ENCODE measurements around the gene FOXL1.

The FOXL1 gene

GRCh38 chr16:86570558-86571529, 7.5 kb upstream of the FOXL1 start:
- ChIA-PET CTCF (interaction anchor here (0.6 to 1.1 kb wide), 4 partner anchors 227 to 507 kb away, joined by 3 to 7 read pairs (median 4); no protein-coding TSS in a partner anchor), POLR2A (no interaction called here)
- Histone ChIP-seq H3K36me3 (ENCODE audit: control insufficient read depth in 2 of 2, insufficient read depth in 1 of 2, low read length in 2 of 2) (no peaks in the 10 kb centered on the region), H3K4me1 (ENCODE audit: control insufficient read depth, insufficient read depth, low read length) (no peaks in the 10 kb centered on the region), H3K4me3 (ENCODE audit: low read depth, low read length) (no peak overlapping the region), H3K9me3 (ENCODE audit: control insufficient read depth, insufficient read depth, low read depth, low read length) (no peaks in the 10 kb centered on the region), H3K27ac (ENCODE audit: extremely low read depth, low read depth, low read length) (no peak overlapping the region)
- no peak for TF ChIP-seq ZIC2 (tag by site-specific recombination; IDR thresholded peaks at IDR 0.05)
- TF ChIP-seq ZNF747 (tag by site-specific recombination; IDR thresholded peaks at IDR 0.05) = no peak
- TF ChIP-seq ZNF366 (tag by site-specific recombination; conservative IDR thresholded peaks at IDR 0.05) = no peak
- TF ChIP-seq ZNF548 (tag by site-specific recombination; IDR thresholded peaks at IDR 0.05) = no peak
- TF ChIP-seq ZNF626 (tag by site-specific recombination; IDR thresholded peaks at IDR 0.05) = no peak
- no peak for TF ChIP-seq ZNF202 (tag by site-specific recombination; IDR thresholded peaks at IDR 0.05; ENCODE audit: borderline replicate concordance)
- TF ChIP-seq, protein P1, sequence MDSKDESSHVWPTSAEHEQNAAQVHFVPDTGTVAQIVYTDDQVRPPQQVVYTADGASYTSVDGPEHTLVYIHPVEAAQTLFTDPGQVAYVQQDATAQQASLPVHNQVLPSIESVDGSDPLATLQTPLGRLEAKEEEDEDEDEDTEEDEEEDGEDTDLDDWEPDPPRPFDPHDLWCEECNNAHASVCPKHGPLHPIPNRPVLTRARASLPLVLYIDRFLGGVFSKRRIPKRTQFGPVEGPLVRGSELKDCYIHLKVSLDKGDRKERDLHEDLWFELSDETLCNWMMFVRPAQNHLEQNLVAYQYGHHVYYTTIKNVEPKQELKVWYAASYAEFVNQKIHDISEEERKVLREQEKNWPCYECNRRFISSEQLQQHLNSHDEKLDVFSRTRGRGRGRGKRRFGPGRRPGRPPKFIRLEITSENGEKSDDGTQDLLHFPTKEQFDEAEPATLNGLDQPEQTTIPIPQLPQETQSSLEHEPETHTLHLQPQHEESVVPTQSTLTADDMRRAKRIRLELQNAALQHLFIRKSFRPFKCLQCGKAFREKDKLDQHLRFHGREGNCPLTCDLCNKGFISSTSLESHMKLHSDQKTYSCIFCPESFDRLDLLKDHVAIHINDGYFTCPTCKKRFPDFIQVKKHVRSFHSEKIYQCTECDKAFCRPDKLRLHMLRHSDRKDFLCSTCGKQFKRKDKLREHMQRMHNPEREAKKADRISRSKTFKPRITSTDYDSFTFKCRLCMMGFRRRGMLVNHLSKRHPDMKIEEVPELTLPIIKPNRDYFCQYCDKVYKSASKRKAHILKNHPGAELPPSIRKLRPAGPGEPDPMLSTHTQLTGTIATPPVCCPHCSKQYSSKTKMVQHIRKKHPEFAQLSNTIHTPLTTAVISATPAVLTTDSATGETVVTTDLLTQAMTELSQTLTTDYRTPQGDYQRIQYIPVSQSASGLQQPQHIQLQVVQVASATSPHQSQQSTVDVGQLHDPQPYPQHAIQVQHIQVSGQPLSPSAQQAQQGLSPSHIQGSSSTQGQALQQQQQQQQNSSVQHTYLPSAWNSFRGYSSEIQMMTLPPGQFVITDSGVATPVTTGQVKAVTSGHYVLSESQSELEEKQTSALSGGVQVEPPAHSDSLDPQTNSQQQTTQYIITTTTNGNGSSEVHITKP (tag by site-specific recombination; IDR thresholded peaks at IDR 0.05) = no peak
- TF ChIP-seq, protein P2, sequence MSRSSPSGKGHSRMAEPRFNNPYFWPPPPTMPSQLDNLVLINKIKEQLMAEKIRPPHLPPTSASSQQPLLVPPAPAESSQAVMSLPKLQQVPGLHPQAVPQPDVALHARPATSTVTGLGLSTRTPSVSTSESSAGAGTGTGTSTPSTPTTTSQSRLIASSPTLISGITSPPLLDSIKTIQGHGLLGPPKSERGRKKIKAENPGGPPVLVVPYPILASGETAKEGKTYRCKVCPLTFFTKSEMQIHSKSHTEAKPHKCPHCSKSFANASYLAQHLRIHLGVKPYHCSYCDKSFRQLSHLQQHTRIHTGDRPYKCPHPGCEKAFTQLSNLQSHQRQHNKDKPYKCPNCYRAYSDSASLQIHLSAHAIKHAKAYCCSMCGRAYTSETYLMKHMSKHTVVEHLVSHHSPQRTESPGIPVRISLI (tag by site-specific recombination; IDR thresholded peaks at IDR 0.05) = no peak
- no peak for TF ChIP-seq ZNF112 (tag by site-specific recombination; IDR thresholded peaks at IDR 0.05)
- no peak for TF ChIP-seq ZNF155 (tag by site-specific recombination; IDR thresholded peaks at IDR 0.05)

- Histone ChIP-seq H3K36me3 (ENCODE audit: control insufficient read depth in 2 of 2, insufficient read depth in 1 of 2, low read length in 2 of 2) (no peaks in the 10 kb centered on the region), H3K4me1 (ENCODE audit: control insufficient read depth, insufficient read depth, low read length) (no peaks in the 10 kb centered on the region; the same call in 1 of the 2 replicates), H3K9me3 (ENCODE audit: control insufficient read depth, insufficient read depth, low read depth, low read length) (no peaks in the 10 kb centered on the region), H3K4me3 (ENCODE audit: low read depth, low read length) (no peak overlapping the region), H3K27ac (ENCODE audit: extremely low read depth, low read depth, low read length) (no peak overlapping the region)
- TF ChIP-seq ZNF214 (tag by site-specific recombination; IDR thresholded peaks at IDR 0.05; ENCODE audit: borderline replicate concordance) (no peak), ZNF202 (tag by site-specific recombination; IDR thresholded peaks at IDR 0.05; ENCODE audit: borderline replicate concordance) (no peak), KLF1 (tag by site-specific recombination; IDR thresholded peaks at IDR 0.05) (no peak), ZNF335 (tag by site-specific recombination; conservative IDR thresholded peaks at IDR 0.05) (no peak), ZBTB11 (tag by site-specific recombination; conservative IDR thresholded peaks at IDR 0.05; ENCODE audit: low read depth) (peak; percentile 41; the same call in 1 of the 2 replicates), PRDM1 (tag by site-specific recombination; IDR thresholded peaks at IDR 0.05) (no peak), SETDB1 (IDR thresholded peaks at IDR 0.05; ENCODE audit: insufficient read length, low read length) (no peak)
- ChIA-PET POLR2A (no interaction called here), CTCF (interaction anchor here (0.6 kb wide), 1 partner anchor 227 kb away, joined by 3 read pairs; no protein-coding TSS in a partner anchor)
Observed at GRCh38 chr16:86571530-86571915, 6.8 kb upstream of the FOXL1 start.

Measured in HEK293 (cell line).